Omental fat pad (tissue), 4 donors: ENCODE results near the gene FHIP1A. TPM values are rescaled to one million over a fixed set of nuclear protein-coding genes. Genes with fewer than 3 reads are reported as not detected.

Source experiments
- ATAC-seq: fragments of 150-250 bp; one replicate; pipeline ENCODE4 v1.9.1; 2016; ENCODE audit warnings: mild to moderate bottlenecking, moderate library complexity; ENCODE audit not compliant: low FRiP score
- DNase-seq: peaks from one replicate; pipeline ENCODE4 v3.0.0-alpha.2; 2019; ENCODE audit warnings: low spot score
- CTCF ChIP-seq, 3 donors: fragments of 450-650 bp; IDR thresholded peaks; one replicate each; pipeline ENCODE4 v1.5.1; 2016 to 2017; ENCODE audit warnings: antibody characterized with exemption in 3 of 3, mild to moderate bottlenecking in 3 of 3, moderate library complexity in 2 of 3
- total RNA-seq, 4 donors: library from RNA; depleted of rRNA; stranded (reverse); fragments of >200 nt; gene quantifications; one replicate each; pipeline ENCODE4 v1.1.0, GENCODE V29; 2016

Gene FHIP1A
- total RNA-seq, 4 donors from 2014 or later = 0.32 to 29.1 (median 6.2) TPM

- no peak for TF ChIP-seq CTCF (IDR thresholded peaks at IDR 0.05)
- DNase-seq = no peak
- no peak for ATAC-seq
Observed at GRCh38 chr4:151436093-151436518, 27.1 kb downstream of the FHIP1A start.

GRCh38 chr4:151437505-151437904 is 28.5 kb downstream of the FHIP1A start:
- no peak for ATAC-seq
- TF ChIP-seq CTCF (IDR thresholded peaks at IDR 0.05) = no peak

GRCh38 chr4:151438154-151438553 is 29.2 kb downstream of the FHIP1A start:
- ATAC-seq = no peak

More at GRCh38 chr4:151437505-151437904, 28.5 kb downstream of the FHIP1A start:
- DNase-seq = no peak

GRCh38 chr4:151439320-151439719 is 30.3 kb downstream of the FHIP1A start:
- ATAC-seq (no peak), DNase-seq (no peak)
- TF ChIP-seq CTCF (IDR thresholded peaks at IDR 0.05) = no peak

More at GRCh38 chr4:151438154-151438553, 29.2 kb downstream of the FHIP1A start:
- TF ChIP-seq CTCF (IDR thresholded peaks at IDR 0.05) = no peak
- DNase-seq = no peak

- ATAC-seq (no peak), DNase-seq (no peak)
- TF ChIP-seq CTCF (IDR thresholded peaks at IDR 0.05) = no peak
Observed at GRCh38 chr4:151442002-151442401, 33.0 kb downstream of the FHIP1A start.

GRCh38 chr4:151443247-151443646 is 34.3 kb downstream of the FHIP1A start:
- DNase-seq (no peak), ATAC-seq (no peak)
- TF ChIP-seq CTCF (IDR thresholded peaks at IDR 0.05) = no peak

GRCh38 chr4:151443752-151444151 is 34.8 kb downstream of the FHIP1A start:
- no peak for ATAC-seq
- no peak for TF ChIP-seq CTCF (IDR thresholded peaks at IDR 0.05)

More at GRCh38 chr4:151443752-151444151, 34.8 kb downstream of the FHIP1A start:
- no peak for DNase-seq
